ENCODE data around the gene EAF2.

EAF2 gene

GRCh38 chr3:121822973-121823372 is 12.0 kb upstream of the EAF2 start:
- ChIA-PET CTCF (interaction anchor here (1.5 kb wide), 1 partner anchor 14 kb away, joined by 3 read pairs; no protein-coding TSS in a partner anchor), POLR2A (no interaction called here)
- H3K4me3 ChIP-seq (ENCODE audit: low read depth, low read length) = no peak overlapping the region
- no peak for TF ChIP-seq CTCF (IDR thresholded peaks at IDR 0.05; ENCODE audit: insufficient read depth, low read length, missing control alignments)
- no peak for DNase-seq (ENCODE audit: low read depth, low spot score)

DNA sequence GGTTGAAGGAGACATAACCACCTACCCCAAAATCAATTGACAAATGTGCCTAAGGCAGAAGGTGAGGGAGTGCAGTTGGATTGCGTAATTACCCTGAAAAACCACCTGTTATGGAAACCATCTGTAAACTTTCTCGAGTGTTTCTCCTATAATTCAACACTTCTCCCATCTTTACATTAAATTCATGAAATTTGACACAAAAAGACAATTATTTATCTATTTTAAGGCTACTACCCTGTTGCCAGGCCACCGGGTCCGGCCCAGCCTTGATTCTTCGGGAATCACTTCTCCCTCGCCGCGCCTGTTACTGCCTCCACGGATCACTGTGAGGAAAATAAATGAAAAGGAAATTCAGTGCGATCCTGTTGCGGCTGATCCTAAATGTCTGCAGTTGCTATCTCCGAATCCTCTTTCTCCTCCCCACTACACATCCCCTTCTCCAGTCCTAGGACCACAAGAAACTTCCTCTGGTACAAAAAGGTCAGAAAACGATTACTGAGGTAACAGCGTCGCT is 795 bp upstream of the EAF2 start:
- CTCF ChIA-PET = no interaction called here

DNA sequence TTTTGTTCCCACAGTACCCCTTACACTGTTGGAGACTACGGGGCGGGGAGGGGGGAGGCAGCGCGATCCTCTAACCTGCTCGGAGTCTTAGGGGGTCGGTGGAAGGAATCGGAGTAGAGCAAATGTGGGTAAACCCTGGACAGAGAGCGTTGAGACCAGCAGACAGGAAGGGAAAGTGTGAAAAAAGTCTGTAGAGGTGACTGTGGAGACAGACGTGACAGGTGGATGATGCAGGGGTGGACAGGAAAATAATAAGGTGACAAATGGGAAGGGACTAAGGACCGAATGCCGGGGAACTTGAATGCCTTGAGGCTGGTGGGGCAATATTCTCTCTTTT is 424 bp downstream of the EAF2 start:
- no peak for TF ChIP-seq CTCF (IDR thresholded peaks at IDR 0.05; ENCODE audit: insufficient read depth, low read length, missing control alignments)
- ChIA-PET POLR2A (interaction anchor here (0.9 to 1.7 kb wide), 2 partner anchors 17 to 160 kb away, joined by 3 to 5 read pairs; no protein-coding TSS in a partner anchor), CTCF (no interaction called here)

More for the DNA sequence above, 795 bp upstream of the EAF2 start:
- DNase-seq (ENCODE audit: low read depth, low spot score) = no peak
- POLR2A ChIA-PET = interaction anchor here (1.7 kb wide), 1 partner anchor 16 kb away, joined by 5 read pairs; no protein-coding TSS in a partner anchor
- peak overlapping the region; percentile 79 for H3K4me3 ChIP-seq (ENCODE audit: low read depth, low read length)
- TF ChIP-seq CTCF (IDR thresholded peaks at IDR 0.05; ENCODE audit: insufficient read depth, low read length, missing control alignments) = no peak

GRCh38 chr3:121836064-121836463 is 1.1 kb downstream of the EAF2 start:
- TF ChIP-seq CTCF (IDR thresholded peaks at IDR 0.05; ENCODE audit: insufficient read depth, low read length, missing control alignments) = no peak
- no peak for DNase-seq (ENCODE audit: low read depth, low spot score)
- CTCF ChIA-PET = interaction anchor here (0.6 kb wide), 1 partner anchor 27 kb away, joined by 3 read pairs; no protein-coding TSS in a partner anchor
- POLR2A ChIA-PET = no interaction called here
- no peak overlapping the region for H3K4me3 ChIP-seq (ENCODE audit: low read depth, low read length)

More for the DNA sequence above, 424 bp downstream of the EAF2 start:
- peak overlapping the region; percentile 79 for H3K4me3 ChIP-seq (ENCODE audit: low read depth, low read length)
- DNase-seq (ENCODE audit: low read depth, low spot score) = no peak

DNA sequence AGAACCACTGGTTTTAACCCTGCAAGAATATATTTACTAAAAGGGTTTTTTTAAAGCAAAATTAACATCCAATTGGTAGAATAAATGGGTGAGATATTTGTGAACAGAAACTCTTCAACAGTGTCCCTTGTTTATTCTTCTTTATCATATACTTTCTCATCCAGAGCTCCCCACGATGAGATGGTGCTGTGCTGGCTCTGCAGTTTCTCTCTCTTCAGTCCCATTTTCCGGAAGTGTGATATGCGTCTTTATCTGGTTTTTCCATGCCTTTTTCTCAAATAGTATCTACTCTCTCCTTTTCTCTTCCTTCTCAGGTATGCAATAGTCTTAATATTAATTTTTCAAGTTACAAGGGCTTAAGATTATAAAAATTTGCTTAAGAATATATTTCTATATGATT is 1.5 kb downstream of the EAF2 start:
- POLR2A ChIA-PET = no interaction called here
- TF ChIP-seq CTCF (IDR thresholded peaks at IDR 0.05; ENCODE audit: insufficient read depth, low read length, missing control alignments) = no peak
- CTCF ChIA-PET = interaction anchor here (0.6 kb wide), 1 partner anchor 27 kb away, joined by 3 read pairs; no protein-coding TSS in a partner anchor
- H3K4me3 ChIP-seq (ENCODE audit: low read depth, low read length) = no peak overlapping the region
- DNase-seq (ENCODE audit: low read depth, low spot score) = no peak

DNA sequence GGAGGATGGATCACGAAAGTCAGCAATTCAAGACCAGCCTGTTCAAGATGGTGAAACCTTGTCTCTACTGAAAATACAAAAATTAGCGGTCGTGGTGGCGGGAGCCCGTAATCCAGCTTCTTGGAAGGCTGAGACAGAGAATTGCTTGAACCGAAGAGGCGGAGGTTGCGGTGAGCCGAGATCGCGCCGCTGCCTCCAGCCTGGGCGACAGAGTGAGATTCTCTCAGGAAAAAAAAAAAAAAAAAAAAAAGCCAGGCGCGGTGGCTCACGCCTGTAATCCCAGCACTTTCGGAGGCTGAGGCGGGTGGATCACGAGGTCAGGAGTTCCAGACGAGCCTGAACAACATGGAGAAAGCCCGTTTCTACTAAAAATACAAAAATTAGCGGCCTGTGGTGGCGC is 5.0 kb downstream of the EAF2 start:
- no peak for TF ChIP-seq CTCF (IDR thresholded peaks at IDR 0.05; ENCODE audit: insufficient read depth, low read length, missing control alignments)
- DNase-seq (ENCODE audit: low read depth, low spot score) = no peak
- H3K4me3 ChIP-seq (ENCODE audit: low read depth, low read length) = no peak overlapping the region
- ChIA-PET CTCF (no interaction called here), POLR2A (no interaction called here)
